Lower lobe of right lung (tissue), 2 donors: ENCODE data around the gene GSN. TPM values are rescaled to one million over a fixed set of nuclear protein-coding genes. Genes with fewer than 3 reads are reported as not detected.

Experiments used
- ATAC-seq, 2 donors: fragments of 200-7000 bp; cut with Tn5 transposase; one replicate each; pipeline ENCODE4 v1.9.1; 2020 to 2022; ENCODE audit warnings: mild to moderate bottlenecking in 2 of 2, moderate library complexity in 2 of 2
- DNase-seq: peaks from one replicate; pipeline ENCODE4 v3.0.0-alpha.2; 2020
- H3K27ac ChIP-seq: fragments of 200-600 bp; one replicate; pipeline ENCODE4 v1.8.0; 2022
- H3K27me3 ChIP-seq: fragments of 200-600 bp; one replicate; pipeline ENCODE4 v1.8.0; 2022; ENCODE audit warnings: low read depth
- H3K36me3 ChIP-seq: fragments of 200-600 bp; one replicate; pipeline ENCODE4 v1.8.0; 2022; ENCODE audit warnings: mild to moderate bottlenecking
- H3K4me1 ChIP-seq: fragments of 200-600 bp; one replicate; pipeline ENCODE4 v1.8.0; 2022
- H3K4me3 ChIP-seq: fragments of 200-600 bp; one replicate; pipeline ENCODE4 v1.8.0; 2022; ENCODE audit warnings: mild to moderate bottlenecking
- H3K9me3 ChIP-seq: fragments of 200-600 bp; one replicate; pipeline ENCODE4 v1.8.0; 2022
- intact Hi-C: fragments of 100-400 bp; cut with DNase I; formaldehyde crosslinking; loops from one replicate; pipeline ENCODE4 v1.11.0; 2022
- total RNA-seq: library from RNA; stranded (reverse); fragmentation: NEBNext Ultra II Directional; extraction: Animal tissue kit (Norgen Biotek cat#: 25700); gene quantifications from one replicate; pipeline ENCODE4 v1.2.1, GENCODE V29; 2021
- TF ChIP-seq, protein P1 (sequence below): fragments of 200-600 bp; IDR thresholded peaks from one replicate; pipeline ENCODE4 v1.8.0; 2022; ENCODE audit warnings: antibody characterized with exemption, mild to moderate bottlenecking
- donor health status: DM: no; HTN: yes; CAD: no; lungs with severe emphysema.

GSN gene
- total RNA-seq, 1 donor from 2014 or later: 388 TPM

DNA sequence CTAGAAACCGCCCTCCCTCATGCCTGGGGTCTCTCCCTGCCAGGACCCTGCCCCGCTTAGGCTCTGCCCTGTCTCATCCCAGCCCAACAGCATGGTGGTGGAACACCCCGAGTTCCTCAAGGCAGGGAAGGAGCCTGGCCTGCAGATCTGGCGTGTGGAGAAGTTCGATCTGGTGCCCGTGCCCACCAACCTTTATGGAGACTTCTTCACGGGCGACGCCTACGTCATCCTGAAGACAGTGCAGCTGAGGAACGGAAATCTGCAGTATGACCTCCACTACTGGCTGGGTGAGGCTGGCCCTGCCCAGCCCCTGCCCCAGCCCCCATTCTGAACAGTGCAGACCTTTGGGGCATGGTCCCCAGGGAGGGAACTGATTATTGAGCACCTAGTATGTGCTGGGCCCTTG, 33.9 kb downstream of the GSN start:
- ATAC-seq: no peak
- H3K9me3 ChIP-seq: no peaks in the 10 kb centered on the region
- peaks cover 52% of the 10 kb centered on the region for H3K36me3 ChIP-seq
- intact Hi-C loops: no loop called here
- DNase-seq: peak; percentile 30
- H3K4me1 ChIP-seq: peaks cover 69% of the 10 kb centered on the region
- no peak overlapping the region for H3K27ac ChIP-seq
- peak overlapping the region; percentile 13 for H3K4me3 ChIP-seq
- TF ChIP-seq, protein P1, sequence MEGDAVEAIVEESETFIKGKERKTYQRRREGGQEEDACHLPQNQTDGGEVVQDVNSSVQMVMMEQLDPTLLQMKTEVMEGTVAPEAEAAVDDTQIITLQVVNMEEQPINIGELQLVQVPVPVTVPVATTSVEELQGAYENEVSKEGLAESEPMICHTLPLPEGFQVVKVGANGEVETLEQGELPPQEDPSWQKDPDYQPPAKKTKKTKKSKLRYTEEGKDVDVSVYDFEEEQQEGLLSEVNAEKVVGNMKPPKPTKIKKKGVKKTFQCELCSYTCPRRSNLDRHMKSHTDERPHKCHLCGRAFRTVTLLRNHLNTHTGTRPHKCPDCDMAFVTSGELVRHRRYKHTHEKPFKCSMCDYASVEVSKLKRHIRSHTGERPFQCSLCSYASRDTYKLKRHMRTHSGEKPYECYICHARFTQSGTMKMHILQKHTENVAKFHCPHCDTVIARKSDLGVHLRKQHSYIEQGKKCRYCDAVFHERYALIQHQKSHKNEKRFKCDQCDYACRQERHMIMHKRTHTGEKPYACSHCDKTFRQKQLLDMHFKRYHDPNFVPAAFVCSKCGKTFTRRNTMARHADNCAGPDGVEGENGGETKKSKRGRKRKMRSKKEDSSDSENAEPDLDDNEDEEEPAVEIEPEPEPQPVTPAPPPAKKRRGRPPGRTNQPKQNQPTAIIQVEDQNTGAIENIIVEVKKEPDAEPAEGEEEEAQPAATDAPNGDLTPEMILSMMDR: no peak
- no peaks in the 10 kb centered on the region for H3K27me3 ChIP-seq

- peaks cover 57% of the 10 kb centered on the region for H3K36me3 ChIP-seq
- ATAC-seq (no peak), DNase-seq (no peak)
- H3K9me3 ChIP-seq: no peaks in the 10 kb centered on the region
- H3K27ac ChIP-seq: no peak overlapping the region
- intact Hi-C loops: no loop called here
- TF ChIP-seq, protein P1: no peak
- no peak overlapping the region for H3K4me3 ChIP-seq
- no peaks in the 10 kb centered on the region for H3K27me3 ChIP-seq
- peaks cover 65% of the 10 kb centered on the region for H3K4me1 ChIP-seq
These were observed 34.4 kb downstream of the GSN start for GRCh38 chr9:121302341-121302740.

DNA sequence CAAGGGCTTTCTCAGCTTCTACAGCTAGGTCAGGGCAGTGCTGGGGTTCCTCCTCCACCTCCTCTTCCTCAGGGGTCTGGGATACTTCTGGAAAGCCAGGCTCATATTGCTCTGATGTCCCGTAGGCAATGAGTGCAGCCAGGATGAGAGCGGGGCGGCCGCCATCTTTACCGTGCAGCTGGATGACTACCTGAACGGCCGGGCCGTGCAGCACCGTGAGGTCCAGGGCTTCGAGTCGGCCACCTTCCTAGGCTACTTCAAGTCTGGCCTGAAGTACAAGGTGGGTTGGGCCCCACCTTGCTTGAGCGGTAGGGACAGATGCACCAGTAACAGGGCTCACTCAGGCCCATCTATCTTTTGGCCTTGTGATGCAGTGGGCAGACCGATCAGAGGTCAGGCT, 34.8 kb downstream of the GSN start:
- H3K9me3 ChIP-seq: no peaks in the 10 kb centered on the region
- peaks cover 61% of the 10 kb centered on the region for H3K36me3 ChIP-seq
- H3K4me3 ChIP-seq: no peak overlapping the region
- TF ChIP-seq, protein P1: no peak
- no peaks in the 10 kb centered on the region for H3K27me3 ChIP-seq
- ATAC-seq (no peak), DNase-seq (no peak)
- H3K4me1 ChIP-seq: peaks cover 62% of the 10 kb centered on the region
- intact Hi-C loops: no loop called here
- H3K27ac ChIP-seq: peak overlapping the region; percentile 31

GRCh38 chr9:121303456-121304451, 35.8 kb downstream of the GSN start:
- TF ChIP-seq, protein P1: no peak
- no peaks in the 10 kb centered on the region for H3K9me3 ChIP-seq
- ATAC-seq (peak; percentile 54 to 61), DNase-seq (peak; percentile 47)
- no peaks in the 10 kb centered on the region for H3K27me3 ChIP-seq
- H3K36me3 ChIP-seq: peaks cover 71% of the 10 kb centered on the region
- intact Hi-C loops: no loop called here
- peaks cover 52% of the 10 kb centered on the region for H3K4me1 ChIP-seq
- H3K27ac ChIP-seq: peak overlapping the region; percentile 31
- H3K4me3 ChIP-seq: no peak overlapping the region

DNA sequence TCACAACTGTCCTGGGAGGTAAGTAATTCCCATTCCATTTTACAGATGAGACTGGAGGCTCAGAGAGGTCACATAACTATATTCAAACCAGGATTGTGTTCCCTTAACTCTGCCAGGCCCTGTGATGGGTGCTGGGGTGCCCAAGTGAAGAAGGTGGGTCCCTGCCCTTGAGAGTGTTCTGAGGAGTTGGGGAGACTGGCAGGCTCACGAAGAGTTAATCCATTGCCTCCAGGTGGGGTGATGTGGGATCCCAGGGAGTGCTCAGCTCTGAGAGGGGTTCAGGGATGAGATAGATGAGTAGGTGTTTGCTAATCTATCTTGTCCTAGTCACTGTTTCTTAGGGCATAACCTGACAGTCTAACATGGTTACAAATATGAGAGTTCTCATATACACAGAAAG, 36.7 kb downstream of the GSN start:
- H3K4me3 ChIP-seq: no peak overlapping the region
- H3K27ac ChIP-seq: no peak overlapping the region
- H3K4me1 ChIP-seq: peaks cover 43% of the 10 kb centered on the region
- intact Hi-C loops: no loop called here
- DNase-seq (no peak), ATAC-seq (no peak)
- TF ChIP-seq, protein P1: no peak
- peaks cover 80% of the 10 kb centered on the region for H3K36me3 ChIP-seq
- H3K9me3 ChIP-seq: no peaks in the 10 kb centered on the region
- no peaks in the 10 kb centered on the region for H3K27me3 ChIP-seq
